OCI-M2 (cell line): Measurements from ENCODE around the gene FANCC.

Experiments used
- DNase-seq: peaks from one replicate; lab custom pipeline; 2025; ENCODE audit not compliant: unreplicated experiment; lab: John Stamatoyannopoulos, UW

The FANCC gene

DNA sequence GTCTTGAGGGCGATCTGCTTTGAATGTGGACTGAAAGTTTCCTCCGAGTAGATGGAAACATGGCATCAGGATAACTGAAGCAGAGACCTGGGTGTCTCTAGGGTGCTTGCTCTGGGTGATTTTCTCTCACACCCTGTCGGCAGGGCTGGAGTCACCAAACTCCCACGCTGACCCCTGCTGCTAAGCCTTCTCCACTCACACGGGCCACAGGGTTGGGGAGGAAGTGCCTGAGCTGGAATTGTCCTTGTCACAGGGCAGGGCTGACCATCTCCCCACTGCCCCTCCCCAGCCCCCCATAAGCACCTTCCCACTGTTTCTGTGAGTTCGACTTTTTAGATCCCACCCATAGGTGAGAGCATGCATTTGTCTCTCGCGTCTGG, 212.9 kb downstream of the FANCC start:
- no peak for DNase-seq

DNA sequence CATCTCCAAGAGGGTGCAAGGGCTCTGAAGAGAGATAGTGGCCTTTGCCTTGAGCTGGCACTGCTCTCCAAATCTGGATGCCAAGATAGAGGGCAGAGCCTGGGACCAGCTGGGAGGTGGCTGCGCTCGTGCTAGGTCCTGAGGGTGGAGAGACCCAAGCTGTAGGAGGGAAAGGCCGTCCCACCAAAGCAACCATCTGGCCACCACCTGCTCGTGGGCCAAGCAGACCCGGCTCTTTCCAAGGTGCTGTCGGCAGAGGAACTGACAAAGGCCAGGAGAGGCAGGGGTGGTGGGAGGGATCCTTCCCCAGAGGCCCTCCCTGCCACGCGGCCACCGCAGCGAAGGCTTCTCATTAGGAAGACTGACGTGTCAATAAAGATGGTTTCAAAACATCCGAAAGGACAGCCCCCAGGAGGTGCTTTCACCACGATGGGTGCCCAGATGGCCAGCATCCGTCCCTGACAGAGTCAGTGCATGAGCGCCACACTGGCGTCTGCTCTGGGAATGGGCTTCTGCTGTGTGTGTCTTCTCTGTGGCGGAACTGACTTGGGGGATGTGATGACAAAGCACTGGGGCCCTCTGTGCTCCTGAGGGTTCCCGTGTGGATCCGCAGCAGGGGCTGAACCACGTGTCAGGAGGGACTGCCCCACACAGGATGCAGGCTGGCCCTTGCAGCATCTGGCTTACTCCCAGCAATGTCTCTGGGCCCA, 213.5 kb downstream of the FANCC start:
- DNase-seq, result no peak

DNA sequence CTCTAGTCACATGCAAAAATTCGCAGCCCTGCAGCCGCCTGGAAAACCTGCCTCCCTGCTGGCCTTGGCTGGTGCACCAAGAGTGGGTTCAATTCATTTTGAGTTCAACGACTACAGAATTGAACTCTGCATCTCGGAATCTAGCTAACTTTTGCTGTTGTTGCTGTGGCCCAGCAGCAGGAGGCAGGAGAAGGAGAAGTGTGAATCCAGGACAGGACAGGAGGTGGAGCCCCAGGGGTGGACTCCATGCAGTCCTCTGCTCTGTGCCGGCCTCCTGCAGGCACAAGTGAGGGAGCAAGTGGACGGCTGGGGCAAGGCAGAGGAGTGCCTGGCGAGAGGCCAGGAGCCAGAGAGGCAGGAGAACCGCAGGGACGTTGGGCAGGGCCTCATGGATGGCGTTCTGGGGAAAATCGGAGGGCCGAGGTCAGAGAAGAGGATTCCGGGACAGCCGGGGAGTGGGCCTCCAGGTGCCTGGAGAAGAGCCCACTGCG, 214.2 kb downstream of the FANCC start:
- no peak for DNase-seq

DNA sequence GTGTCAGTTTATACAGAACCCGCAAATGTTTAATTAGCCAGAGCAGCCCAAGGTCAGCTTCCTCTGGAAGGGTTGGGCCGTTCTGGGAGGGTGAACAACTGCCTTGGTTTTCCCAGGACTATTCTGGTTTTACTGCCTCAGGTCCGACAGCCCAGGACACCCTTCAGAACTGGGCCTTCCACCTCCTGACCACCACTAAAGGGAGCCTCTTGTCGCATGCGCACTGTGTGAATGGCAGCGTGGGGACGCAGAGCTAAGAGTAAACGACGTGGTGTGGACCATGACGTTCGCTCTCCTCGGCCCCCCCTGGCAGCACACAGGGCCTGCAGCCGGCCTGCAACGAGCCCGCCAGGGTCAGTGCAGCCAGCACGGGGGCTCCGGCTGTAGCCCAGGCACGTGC, 214.9 kb downstream of the FANCC start:
- DNase-seq, result no peak

DNA sequence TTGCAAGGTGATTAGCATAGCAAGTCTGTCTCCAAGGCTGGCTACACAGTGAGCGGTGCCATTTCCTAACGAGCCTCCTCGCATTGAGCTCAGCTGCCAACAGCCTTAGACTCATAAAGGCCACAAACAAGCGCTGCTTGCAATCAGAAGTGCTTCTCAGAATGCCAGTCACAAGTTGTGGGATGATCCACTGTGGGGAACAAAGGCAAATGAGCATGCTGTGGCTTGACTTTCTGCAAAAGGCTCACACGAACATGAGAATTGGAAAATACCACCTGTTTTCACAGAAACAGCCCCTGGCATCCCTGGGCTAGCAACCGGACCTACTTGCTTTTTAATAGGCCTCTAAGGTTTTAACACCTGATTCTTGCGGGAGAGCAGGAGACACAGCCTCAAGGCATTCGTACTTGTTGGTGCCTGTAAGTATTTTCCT, 215.5 kb downstream of the FANCC start:
- no peak for DNase-seq

DNA sequence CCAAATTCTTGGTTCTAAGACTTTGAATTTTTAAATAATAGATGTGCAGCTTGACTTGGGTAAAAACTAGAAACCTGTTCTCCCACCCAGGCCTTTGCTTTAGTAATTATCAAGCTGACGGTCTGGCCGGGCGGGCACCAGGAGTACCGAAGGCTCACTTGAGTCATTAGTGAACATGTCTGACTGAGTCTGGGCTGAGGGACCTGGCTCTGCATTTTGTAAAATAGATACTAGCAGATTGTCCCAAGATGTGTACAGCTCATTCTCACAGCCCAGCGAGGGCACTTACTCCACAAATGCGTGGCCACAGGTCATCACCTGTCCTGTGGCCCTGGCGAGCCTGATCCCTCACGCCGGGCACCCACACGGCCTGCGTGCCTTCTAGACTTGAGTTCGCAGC, 216.2 kb downstream of the FANCC start:
- DNase-seq, result no peak

DNA sequence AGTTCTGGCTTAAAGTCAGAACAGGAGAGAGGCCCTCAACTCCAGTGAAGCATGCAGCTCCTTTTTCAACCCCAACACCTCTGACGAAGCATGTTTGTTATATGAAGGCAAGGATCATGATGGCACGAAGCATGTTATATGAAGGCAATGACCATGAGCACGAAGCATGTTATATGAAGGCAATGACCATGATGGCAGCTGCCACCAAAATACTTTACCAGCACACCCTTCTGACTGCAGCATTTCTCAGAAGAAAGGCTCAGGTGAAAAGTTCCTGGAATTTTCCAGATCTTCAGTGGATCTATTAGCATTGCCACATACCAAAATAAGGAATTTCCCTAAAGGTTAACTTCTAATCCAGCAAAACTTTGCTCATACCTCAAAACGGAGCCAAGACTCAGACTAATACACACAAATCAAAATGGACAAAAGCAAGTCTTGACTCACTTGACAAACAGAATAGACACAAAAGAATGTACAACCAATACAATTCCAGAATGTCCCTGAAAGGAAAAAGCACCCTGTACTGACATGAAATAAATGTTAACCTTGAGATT, 217.4 kb downstream of the FANCC start:
- no peak for DNase-seq

DNA sequence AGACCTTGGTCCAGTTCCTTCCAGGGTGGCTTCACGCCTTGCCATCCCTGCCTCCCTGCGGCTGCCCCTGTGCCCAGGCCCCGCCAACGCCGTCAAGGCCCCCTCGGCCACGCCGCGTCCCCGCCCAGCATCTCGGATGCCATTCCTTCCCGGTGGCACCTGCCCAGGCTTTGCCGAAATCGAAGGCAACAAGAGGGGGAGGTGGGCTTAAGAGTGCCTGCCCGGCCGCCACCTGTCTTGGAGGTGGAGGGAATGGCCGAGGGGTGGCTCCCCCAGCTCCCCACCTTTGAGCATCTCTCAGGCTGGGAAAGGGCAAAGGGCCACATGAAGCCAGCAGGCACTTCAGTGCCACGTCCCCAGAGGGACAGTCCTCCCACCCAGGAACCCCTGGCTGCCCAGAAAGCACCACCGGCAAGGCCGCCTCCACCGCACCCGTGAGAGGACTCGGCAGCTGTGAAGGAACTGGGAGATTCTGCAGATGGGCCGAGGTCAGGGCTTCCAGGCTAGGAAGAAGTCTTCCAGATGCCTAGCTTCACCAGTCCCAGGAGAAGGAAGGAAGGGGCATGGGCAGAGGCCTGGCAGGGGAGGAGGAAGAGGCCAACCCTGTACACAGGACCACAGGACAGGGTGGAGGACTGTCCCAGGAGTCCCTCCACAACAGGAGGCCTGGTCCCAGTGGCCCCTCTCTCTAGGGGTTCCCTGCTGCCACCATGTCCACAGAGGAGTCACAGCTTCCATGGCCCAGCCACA, 218.0 kb downstream of the FANCC start:
- no peak for DNase-seq

DNA sequence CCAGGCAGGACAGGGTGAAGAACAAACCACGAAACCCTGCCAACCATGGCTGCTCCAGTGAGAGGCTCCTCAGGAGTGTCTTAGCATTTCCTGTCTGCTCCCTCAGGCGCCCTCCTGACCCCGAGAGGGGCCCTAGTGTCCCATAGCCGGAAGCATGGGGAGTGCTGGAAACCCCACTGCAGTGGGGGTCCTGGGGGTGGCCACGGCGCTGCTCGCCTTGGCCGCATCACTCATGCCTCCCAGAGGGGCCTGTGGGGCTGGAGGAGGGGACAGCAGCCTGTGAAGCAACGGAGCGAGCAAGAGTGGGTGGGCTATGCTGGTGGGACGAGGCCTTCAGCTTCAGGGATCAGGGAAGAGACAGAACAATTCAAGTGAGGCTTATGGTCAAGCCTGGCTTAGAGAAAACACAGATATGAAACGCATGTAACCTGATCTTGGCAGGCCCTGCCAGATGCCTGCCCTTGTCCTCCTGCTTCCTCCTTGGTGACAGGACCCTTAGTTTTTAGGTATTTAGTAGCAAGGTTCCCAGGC, 219.1 kb downstream of the FANCC start:
- no peak for DNase-seq

DNA sequence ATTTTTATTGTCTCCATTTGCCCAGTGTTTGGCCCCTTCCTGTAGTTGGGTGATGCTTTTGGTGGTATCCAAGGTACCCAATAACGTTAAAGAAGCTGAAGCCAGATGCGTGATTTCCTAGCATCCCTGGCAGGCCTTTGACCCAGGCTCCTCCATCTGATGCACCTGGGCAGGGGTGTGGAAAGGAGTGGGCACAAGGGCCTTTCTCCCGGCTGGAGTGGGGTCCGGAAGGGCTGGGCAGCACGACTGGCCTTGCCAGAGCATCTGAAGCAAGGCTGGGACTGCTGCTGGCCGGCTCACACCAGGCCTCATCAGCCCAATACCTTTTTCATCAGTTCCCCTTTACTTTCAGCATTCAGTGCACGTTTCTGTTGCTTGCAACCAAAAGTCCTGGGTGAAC, 220.2 kb downstream of the FANCC start:
- no peak for DNase-seq

DNA sequence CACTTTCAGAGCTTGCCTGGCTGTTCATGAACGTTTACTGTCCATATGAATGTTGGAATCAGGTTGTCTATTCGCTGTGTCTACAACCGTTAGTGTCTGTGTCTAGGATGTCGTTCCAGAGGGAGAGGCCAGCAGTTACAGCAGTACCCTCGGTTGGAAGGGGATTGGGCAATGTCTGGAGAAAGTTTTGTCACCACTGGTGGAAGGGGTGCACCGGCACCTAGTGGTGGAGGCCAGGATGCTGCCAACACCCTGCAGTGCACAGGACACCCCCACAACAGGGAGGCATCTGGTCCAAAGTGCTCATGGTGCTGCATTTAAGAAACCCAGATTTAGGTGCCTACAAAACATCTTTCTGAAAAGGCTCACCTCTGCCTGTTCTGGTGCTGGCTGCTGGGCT, 220.7 kb downstream of the FANCC start:
- no peak for DNase-seq

DNA sequence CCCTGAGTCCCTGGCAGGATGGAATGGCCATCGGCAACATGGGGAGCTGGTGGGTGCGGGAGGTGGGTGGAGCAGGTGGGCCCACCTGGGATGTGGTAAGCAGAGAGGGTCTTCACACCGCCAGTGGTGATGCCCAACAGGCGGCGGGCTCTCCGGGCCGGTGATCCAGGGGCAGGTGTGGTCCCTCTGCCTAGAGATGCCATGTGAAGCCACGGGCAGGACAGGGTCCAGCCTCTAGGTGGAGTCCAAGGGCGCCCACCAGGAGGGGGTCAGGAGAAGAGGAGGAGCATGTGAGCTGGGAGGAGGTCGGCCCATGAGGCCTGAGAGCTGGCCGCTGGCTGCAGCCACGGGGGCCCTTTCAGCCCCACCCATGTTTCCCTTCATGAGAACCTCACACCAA, 221.1 kb downstream of the FANCC start:
- DNase-seq, result no peak

DNA sequence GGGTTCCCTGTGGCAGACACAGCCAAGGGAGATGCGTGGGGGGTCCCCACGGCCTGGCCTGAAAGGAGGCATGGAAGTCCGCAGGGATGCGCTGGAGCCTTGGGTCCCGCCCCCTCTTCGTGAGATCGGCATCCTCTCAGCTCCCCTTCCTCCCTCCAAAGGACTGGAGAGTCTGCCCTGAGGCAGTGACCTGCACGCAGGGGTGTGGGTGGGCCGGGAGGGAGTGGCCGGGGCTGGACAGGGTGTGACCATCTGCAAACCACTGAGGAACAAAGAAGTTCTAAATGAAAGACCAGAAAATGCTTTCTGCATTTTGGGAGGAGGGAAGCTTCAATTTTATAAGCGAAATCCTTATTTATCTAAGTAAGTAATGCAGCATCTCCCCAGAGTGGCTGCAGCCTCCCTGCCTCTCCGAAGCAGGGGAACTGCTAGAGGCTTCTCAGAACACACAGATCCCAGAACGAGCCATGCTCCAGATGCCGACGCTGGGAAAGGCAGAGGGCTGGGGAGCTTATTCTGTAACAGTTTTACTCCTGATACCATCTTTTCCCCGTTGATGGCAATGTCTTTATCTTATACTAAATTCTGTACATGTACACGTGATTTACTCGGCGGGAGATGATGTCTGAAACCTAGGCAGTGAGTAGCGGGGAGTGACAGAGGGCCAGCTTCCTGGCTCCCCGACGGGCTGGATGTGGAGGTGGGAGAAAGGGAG, 221.7 kb downstream of the FANCC start:
- DNase-seq, result no peak

DNA sequence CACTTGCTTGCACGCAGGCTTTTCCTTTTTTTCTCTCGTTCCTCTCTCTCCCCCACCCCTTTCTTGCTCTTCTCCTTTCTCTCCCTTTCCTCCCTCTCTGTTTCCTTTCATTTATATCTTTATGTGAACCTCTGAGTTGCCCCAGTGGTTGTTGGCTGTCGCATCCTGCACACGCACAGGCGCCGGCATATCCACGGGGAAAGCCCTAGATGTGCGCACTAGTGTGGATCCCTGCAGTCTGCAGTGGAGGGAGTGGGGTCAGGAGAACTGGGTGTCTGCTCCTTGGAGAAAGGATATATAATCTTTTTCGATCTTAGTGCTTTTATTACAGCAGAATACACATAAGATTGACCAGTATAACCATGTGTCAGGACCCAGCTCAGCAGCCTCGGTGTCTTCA, 223.5 kb downstream of the FANCC start:
- DNase-seq, result no peak

DNA sequence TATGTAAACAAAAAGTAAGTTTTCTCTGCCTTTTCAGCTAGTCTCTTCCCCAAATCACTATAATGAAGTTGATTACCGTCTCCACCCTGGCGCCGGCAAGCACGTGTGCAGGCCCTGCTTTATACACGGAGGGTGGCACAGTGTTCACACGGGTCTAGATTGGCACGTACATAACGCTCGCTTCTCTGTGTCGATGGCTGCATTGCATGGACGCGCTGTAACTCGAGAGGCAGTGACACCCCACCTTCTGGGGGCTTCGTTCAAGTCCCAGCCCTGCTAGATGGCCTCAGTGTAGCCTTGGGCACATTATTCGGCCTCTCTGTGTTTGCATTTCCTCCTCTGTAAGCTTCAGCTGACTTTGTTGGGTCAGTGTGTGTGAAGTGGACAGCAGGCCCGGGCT, 223.9 kb downstream of the FANCC start:
- DNase-seq, result no peak

DNA sequence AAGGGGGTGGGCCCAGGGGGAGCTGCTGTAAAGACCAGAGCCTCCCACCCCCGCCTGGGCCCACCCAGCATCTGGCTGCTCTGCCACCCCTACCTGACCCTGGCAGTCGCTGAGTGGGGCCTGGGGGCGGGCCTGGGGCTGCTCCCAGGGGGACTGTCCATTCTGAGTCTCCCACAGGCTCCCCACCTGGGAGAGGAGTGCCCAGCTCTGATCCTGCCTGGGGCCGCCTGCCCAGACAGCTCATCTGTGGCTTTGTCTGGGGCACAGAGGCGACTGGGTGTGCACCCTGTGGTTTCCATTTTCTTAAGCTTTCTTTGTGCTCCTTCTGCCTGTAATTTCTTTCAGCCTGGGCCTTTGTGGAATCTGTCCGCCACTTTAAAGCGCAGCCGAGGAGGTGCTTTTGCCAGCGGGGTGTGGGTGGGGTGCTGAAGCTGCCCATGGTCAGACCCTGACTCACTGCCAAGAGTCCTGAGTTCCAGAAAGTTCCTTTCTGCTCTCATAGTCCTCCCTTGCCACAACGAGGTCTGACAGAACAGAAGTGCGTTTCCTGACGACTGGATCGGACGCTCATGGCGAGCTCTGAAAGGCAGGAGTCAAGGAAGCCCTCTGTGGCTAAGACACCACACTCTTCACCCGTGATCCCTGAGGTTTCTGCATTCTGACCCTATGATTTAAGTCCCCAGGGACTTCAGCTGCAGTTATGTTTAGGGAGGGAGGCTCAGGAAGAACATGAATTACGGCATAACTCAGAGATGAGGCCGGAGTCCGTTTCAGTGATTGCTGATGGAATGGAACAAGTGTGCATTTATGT, 225.0 kb downstream of the FANCC start:
- no peak for DNase-seq

DNA sequence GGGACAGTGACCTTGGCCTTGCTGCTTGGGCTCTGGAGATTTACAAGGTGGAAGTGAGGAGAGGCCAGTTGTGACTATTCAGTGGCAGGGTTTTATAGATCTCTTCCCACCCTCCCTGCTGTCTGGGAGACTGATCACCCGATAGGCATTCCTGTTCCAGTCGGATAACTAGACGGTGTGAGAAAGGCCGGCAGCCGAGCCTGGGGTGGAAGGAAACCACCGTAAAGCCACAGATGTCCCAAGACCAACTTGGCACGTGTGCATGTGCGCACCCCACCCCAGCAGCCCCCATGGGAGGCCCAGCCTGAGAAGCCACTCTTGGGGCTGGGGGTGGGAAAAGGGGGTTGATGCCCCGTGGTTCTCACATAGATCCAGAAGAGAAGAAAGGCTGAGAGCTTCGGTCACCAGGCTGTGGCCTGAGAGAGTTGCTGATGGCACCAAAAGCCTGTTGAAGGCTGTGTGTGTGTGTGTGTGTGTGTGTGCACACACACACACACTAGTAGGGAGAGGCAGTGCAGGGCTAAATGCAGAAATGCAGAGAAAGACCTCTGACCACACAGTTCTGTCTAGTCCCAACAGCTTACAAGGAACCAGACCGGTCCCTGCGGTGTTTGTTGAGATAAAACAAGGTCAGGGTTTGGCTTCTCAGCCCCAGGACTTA, 225.8 kb downstream of the FANCC start:
- no peak for DNase-seq

DNA sequence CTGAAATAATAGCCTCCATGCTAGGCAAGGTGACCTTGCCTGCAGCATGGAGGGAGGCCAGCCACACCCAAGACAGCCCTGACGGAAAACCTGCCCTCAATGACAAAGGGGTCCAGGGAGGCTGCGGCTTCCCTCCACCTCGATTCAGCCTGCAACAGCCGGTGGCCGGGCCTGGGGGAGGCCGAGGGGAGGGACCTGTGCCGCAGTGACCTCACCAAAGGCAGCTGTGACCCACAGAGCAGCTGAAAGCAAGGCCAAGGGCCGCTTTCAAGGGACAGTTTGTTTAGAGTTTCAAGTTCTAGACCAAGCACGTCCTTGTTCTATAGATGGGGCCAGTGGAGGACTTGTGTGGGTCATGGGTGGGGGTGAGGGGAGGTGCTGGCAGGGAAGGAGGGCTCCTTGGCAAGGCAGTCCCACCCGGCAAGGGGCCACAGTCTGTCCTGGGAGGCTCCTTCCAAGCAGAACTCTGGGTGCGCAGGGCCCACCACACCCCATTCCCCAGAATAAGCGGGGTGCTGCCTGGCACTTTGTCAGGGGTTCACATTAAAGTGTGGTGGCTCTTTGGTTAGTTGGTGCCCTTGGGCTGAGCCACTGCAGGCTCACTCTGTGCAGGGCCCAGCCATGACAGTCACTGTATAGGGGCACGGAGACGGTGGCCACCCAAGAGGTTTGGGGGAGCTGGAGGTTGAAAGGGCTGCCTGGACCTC, 226.5 kb downstream of the FANCC start:
- no peak for DNase-seq

DNA sequence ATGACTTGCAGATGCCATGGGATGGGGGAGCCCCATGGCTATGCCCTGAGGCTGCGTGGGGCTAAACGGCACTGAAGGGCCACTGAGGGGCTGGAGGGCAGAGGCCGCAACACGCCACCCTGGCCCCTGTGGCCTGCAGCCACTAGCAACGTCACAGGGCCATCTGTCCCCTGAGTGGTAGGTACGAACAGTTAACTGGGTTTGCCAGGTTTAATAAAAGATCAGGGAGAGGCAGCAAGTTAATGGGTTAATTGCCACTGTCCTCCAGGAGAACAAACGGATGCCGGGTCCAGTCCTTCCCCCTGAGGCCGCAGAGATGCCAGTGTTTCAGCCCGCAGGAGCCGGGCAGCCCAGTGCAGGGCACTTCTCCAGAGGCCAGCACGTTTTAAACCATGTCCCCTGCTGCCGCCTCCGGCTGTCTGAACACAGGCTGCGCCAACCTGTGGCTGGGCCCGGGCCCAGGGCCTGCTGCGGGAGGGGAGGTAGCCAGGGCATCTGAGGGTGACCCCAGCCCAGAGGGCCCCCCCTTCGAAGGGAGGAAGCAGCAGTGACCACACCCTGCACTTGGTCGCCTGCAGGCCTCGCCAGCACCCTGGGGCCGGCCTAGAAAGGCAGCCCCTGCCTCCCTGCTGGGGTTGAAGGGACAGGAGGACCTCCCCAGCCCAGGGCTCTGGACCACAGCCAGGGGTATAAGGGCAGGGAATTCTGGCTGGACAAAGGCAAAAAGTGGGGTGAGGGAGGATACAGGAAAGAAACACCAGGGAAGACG, 227.3 kb downstream of the FANCC start:
- no peak for DNase-seq
